GM12801 (cell line): ENCODE measurements around the gene STARD10.

Source experiments
- TF ChIP-seq, protein P1 (sequence below): IDR thresholded peaks from one replicate; pipeline ENCODE4 v1.5.1; 2011; ENCODE audit warnings: control low read depth; ENCODE audit not compliant: insufficient read length; ENCODE audit errors: extremely low read depth

STARD10 gene

DNA sequence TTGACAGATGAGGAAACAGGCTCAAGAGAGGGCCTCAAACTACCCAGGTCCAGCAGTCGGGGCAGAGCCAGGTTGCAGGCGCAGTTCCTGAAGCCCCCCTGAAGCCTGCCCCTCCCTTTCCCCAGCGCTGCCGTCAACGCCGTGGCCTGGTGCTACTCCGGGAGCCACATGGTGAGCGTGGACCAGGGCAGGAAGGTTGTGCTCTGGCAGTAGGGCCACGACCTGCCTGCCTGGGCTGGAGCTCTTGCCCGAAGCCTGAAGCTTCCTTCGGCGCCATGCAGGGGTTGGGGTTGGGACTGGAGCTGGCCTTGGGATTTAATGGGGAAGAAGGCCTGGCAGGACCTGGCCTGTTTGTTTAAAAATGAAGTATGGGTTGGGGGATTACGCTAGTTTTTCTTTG is 35.3 kb upstream of the STARD10 start:
- TF ChIP-seq, protein P1, sequence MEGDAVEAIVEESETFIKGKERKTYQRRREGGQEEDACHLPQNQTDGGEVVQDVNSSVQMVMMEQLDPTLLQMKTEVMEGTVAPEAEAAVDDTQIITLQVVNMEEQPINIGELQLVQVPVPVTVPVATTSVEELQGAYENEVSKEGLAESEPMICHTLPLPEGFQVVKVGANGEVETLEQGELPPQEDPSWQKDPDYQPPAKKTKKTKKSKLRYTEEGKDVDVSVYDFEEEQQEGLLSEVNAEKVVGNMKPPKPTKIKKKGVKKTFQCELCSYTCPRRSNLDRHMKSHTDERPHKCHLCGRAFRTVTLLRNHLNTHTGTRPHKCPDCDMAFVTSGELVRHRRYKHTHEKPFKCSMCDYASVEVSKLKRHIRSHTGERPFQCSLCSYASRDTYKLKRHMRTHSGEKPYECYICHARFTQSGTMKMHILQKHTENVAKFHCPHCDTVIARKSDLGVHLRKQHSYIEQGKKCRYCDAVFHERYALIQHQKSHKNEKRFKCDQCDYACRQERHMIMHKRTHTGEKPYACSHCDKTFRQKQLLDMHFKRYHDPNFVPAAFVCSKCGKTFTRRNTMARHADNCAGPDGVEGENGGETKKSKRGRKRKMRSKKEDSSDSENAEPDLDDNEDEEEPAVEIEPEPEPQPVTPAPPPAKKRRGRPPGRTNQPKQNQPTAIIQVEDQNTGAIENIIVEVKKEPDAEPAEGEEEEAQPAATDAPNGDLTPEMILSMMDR, result no peak

DNA sequence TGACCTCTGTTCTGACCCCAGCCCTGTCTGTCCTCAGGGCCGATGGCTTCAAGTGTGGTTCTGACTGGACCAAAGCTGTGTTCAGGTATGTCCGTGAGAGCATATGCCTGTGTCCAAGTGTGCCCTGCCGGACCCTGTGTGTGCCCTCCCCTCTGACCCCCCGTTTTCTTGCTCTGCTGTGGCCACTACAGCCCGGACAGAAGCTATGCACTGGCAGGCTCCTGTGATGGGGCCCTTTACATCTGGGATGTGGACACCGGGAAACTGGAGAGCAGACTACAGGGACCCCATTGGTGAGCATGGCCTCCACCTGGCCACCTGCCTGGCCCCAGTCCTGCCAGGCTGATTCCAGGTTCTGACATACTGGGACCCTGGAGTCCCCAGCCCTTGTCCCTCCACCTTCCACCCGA is 34.9 kb upstream of the STARD10 start:
- TF ChIP-seq, protein P1, result no peak

DNA sequence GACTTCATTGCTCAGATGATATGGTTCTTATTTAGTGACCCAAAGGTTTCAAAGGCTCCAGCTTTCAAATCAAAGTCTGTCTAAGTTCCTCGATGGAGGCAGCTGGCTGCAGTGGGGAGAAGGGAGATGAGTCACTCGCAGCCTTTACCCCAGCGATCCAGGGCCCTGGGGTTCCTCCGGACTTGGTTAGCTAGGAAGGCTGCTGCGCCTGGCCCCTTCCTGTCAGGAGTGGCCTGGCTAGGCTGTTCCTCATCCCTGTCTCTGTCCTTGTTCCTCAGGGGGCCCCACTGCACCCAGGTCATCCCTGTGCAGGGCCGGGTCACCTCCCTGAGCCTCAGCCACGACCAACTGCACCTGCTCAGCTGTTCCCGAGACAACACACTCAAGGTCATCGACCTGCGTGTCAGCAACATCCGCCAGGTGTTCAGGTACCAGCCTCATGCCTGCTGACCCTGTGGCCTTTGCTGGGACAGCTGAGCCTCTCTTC is 34.3 kb upstream of the STARD10 start:
- TF ChIP-seq, protein P1, result no peak

DNA sequence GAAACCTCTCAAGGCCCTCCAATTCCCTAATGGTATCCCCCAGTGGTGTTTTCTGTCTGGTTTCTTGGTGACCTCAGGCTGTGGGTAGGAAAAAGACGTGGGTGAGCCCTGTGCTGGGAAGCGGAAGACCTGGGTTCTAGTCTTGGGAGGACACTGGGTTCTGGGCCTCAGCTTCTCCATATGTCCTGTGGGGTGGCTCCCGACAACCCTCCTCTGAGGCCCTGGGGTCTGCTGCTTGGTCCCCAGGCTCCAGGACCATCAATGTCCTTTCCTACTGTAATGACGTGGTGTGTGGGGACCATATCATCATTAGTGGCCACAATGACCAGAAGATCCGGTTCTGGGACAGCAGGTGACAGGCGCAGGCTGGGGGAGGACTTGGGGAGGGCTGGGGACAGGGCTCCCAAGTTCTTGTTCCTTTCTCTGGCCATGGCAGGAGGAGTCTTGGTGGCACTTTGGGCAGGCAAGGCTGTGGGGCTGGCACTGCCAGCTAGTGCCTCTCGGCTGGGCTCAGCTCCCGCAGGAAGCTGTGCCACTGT is 33.2 kb upstream of the STARD10 start:
- TF ChIP-seq, protein P1, result no peak

DNA sequence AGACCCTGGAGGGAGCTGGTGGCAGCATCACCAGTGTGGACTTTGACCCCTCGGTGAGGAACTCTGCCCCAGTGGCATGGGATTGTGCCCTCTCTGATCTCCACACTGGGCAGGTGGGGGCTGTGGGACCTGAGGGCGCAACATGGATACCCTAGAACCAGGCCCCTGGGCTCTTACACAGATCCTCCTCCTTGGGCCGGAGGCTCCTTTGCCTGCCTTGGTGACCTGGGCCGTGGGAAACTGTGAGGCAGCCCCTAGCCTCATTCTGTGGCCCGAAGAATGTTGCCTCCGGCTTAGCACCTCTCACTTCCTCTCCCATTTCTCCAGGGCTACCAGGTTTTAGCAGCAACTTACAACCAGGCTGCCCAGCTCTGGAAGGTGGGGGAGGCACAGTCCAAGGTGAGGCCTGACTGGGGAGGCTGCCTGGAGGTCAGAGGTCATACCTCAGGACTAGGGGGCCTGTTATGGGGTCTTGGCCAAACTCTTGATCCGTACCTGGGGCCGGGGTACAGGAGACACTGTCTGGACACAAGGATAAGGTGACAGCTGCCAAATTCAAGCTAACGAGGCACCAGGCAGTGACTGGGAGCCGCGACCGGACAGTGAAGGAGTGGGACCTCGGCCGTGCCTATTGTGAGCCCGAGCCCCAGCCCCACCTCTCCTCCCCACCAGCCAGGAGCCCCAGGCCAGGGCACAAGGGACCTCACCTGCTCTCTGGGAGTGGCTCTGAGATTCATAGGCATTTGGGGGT is 32.5 kb upstream of the STARD10 start:
- TF ChIP-seq, protein P1, result no peak

DNA sequence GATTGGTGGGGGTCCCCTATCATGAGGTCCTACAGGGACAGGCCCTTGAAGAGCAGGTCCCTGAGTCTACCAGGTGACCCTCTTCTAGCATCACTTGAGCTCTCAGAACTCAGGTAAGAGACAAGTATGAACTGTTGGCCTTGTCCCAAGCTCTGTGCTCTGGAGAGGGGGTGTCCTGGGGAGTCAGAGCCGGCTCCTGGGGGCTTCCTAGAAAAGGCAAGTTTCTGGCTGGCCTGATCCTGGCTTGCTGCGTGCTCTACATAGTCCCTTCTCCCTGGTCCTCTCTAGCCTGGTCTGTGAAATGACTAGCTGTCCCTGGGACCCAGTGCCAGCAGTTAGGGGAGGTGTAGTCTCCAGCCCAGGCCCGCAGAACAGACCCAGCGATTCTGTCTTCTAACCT is 31.8 kb upstream of the STARD10 start:
- TF ChIP-seq, protein P1, result no peak

DNA sequence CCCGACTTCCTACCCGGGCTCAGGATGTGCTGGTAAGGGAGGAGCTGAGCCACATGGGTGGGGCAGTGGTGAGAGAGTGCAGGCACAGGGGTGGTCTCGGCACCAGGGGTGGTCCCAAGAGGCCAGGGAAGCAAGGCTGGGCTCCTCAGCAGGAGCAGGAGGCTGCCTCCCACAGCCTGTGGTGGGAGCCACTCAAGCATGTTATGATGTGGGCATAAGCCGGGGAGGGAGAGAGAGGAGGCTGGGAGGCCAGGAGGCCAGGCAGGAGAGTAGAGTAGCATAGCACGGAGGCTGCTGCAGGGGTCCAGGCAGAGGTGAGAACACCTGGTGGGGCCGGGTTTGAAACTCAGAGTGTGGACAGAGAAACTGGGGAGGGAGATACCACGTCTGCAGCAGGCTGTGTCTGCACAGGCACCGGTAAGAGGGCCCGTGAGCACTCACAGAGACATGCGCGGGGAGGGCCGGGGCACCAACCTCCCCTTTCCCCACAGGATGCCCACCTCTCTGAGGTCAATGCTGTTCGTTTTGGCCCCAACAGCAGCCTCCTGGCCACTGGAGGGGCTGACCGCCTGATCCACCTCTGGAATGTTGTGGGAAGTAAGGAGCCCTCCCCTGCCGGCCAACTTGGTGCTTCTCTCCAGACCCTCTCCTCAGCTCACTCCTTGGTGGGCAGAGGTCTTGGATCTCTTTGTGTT is 31.1 kb upstream of the STARD10 start:
- TF ChIP-seq, protein P1, result no peak
